GM12874 (cell line): ENCODE measurements around the gene MRPL18.

Source experiments
- TF ChIP-seq, protein P1 (sequence below): IDR thresholded peaks from 2 replicates; pipeline ENCODE4 v1.5.1; 2011; ENCODE audit warnings: low read depth, mild to moderate bottlenecking, control low read depth, low read length, moderate library complexity; ENCODE audit not compliant: insufficient read depth

Gene MRPL18

DNA sequence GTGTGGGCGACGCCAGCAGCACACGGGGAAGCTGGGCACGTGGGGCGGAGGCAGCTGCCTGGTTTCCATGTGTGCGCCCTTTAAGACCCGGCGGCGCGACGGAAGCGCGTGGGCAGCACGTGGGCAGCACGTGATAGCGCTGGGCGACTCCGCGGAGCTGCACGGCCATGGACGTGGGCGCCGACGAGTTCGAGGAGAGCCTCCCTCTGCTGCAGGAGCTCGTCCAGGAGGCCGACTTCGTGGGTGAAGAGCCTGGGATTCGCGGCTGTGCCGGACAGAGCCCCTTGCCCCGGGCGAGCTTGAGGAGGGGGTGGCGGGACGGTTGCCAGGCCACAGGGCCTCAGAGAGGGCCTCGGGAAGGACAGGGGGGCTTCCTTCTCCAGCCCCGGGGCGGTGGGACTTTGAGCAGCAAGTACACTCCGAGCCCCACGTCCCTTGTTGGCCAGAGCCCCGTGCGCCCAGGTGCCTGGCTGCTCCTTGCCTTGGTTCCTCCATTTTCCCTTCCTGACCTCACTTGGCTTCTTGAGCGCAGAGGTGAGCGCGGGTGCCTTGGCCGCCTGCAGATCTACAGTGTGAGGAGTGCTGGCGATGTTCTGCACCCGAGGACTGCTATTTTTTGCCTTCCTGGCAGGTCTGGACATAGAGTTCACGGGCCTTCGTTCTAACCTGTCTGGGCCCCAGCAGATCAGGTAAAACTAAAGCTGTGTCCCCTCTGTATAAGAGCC is 10.0 kb downstream of the MRPL18 start, which contains the start of gene PNLDC1:
PNLDC1 (plus strand) TSS at position 136 of the 725 bp plus-strand sequence; CDS start at position 168, 32 bp downstream.
- TF ChIP-seq, protein P1, sequence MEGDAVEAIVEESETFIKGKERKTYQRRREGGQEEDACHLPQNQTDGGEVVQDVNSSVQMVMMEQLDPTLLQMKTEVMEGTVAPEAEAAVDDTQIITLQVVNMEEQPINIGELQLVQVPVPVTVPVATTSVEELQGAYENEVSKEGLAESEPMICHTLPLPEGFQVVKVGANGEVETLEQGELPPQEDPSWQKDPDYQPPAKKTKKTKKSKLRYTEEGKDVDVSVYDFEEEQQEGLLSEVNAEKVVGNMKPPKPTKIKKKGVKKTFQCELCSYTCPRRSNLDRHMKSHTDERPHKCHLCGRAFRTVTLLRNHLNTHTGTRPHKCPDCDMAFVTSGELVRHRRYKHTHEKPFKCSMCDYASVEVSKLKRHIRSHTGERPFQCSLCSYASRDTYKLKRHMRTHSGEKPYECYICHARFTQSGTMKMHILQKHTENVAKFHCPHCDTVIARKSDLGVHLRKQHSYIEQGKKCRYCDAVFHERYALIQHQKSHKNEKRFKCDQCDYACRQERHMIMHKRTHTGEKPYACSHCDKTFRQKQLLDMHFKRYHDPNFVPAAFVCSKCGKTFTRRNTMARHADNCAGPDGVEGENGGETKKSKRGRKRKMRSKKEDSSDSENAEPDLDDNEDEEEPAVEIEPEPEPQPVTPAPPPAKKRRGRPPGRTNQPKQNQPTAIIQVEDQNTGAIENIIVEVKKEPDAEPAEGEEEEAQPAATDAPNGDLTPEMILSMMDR: no peak

DNA sequence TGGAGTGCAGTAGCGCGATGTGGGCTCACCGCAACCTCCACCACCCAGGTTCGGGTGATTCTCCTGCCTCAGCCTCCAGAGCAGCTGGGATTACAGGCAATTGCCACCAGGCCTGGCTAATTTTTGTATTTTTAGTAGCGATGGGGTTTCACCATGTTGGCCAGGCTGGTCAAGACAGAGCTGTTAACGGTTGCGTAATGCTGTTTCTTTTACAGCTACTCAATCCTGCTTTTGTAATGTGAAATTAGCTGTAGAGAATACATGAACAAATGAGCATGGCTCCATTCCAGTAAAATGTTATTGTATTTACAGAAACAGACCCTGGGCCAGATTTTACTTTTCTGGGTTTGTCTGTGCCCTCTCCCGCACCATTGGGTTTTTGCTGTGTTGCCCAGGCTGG is 11.7 kb downstream of the MRPL18 start:
- TF ChIP-seq, protein P1: no peak

DNA sequence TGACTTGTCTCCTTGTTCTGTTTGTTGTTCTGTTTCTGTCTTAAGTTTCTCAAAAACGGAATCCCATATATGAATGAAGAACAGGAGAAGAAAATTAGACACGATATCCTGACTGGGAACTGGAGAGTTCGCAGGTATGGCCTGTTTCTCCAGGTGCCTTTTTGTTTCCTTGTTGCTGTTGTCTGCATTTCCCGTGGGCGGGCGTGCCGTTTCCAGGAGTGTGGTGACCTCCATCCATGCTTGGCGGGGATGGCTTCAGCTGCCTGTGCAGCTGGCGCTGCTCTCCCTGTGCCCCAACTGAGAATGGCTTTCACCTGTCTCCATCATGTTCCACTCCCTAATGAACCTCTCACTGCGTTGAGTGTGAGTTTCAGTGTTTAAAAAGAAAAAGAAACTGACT is 14.2 kb downstream of the MRPL18 start:
- TF ChIP-seq, protein P1: no peak

DNA sequence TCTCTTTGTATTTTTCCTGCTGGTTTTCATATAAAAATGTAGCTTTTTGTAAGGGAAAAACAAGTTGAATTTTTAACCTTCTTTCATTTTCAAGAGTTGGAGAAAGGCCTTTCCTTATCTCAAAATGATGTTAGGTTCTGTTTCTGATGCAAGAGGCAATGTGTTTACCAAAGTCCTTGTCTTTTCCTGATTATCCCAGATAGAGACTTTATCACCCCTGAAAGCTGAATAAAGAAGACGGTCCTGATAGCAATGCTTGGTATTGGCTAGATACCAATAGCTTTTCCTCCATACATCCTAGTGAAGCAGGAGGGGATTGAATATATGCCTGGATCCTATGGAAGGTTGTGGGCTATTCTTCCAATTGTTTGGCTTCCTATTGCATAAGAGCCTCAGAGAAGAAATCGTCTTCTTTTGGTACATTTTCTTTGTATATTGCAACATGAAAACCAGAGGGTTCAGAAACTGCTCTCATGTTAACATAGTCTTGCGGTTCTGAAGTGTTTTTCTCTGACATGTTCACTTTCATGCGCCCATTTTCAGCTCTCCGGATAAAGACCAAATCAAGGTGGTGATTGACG is 15.3 kb downstream of the MRPL18 start:
- TF ChIP-seq, protein P1: no peak

DNA sequence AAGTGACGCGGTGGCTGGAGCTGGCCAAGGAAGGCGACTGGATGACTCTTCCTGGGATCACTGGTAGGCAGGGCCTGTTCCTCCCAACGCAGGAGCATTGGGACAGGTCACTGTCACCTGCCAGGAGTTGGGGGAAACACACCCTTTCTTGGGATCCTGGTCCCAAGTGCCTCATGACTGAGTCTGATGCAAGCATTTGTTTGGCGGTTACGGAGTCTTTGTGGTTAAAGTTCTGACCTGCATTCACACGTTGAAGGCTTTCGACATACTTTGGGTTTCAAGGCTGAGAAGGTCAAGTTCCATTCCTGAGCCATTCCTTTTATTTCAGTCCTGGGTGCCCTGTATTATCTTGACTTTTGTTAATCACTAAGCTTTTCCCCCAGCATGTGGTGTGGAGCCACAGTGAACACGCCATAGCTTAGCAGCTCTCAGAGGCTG is 15.8 kb downstream of the MRPL18 start:
- TF ChIP-seq, protein P1: no peak

DNA sequence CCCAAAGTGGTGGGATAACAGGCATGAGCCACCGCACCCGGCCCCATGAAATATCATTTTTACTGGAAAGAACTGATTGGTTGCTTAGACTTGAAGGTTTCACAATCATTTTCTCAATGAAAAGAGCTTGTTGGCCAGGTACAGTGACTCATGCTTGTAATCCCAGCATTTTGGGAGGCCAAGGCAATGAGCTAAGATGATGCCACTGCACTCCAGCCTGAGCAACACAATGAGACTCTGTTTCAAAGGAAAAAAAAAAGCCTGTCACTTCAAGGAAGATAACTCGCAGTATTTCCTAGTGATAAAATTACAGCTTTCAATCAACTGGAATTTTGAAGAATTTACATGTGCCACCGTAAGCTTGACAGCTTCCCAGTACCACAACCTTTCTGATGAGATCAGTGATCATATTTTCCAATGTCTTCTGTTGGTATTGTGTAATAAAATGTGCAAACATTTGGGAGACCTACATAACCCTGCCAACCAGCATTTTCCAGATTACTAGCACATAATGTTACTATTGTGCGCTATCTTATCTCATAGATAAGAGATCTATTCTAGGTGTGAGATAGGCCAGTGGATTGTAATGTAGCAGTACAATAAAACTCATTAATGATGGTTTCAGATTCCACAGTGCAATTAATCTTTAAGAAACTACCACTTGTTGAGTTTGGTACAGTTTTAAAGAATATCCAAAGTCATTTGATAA is 17.0 kb downstream of the MRPL18 start:
- TF ChIP-seq, protein P1: no peak

DNA sequence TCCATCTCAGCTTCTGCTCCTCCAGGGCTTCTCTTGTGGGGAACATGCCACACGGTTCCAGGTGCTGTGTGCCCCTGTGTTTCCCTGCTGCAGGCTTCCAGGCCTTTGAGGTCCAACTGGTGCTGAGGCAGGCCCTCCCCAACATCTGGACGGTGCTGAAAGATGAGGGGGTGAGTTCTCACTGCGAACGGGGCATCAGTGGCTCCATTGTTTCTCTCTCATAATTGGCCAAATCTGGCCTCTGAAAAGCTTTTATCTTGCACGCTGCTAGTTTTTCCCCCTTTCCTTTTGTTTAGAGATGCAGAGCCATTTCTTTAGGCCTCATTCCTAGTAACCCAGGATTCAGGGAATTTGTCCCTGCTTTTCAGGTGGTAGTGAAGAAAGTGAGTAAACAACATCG is 18.4 kb downstream of the MRPL18 start:
- TF ChIP-seq, protein P1: no peak
